Mesenchymal stem cell (in vitro differentiated cells and primary cell): ENCODE results near the gene MDC1.

Experiments
- DNase-seq: peaks from one replicate; pipeline ENCODE4 v3.0.0-alpha.2; 2013
- H2AFZ ChIP-seq: one replicate; pipeline ENCODE4 v1.6.1; 2013; ENCODE audit warnings: low read depth, mild to moderate bottlenecking, control low read depth, inconsistent platforms, low read length, moderate library complexity
- H2AK5ac ChIP-seq: 2 replicates; pipeline ENCODE4 v1.6.1; 2013; ENCODE audit warnings: low read length, moderate library complexity, mild to moderate bottlenecking, inconsistent platforms; ENCODE audit not compliant: severe bottlenecking
- H2BK120ac ChIP-seq: one replicate; pipeline ENCODE4 v1.6.1; 2013; ENCODE audit warnings: low read depth, mild to moderate bottlenecking, inconsistent platforms, low read length, moderate library complexity
- H2BK12ac ChIP-seq, 2 experiments: one replicate each; pipeline ENCODE4 v1.6.1; 2013; ENCODE audit warnings: inconsistent platforms in 2 of 2, low read length in 2 of 2, mild to moderate bottlenecking in 2 of 2, moderate library complexity in 2 of 2, control low read depth in 1 of 2
- H2BK15ac ChIP-seq: one replicate; pipeline ENCODE4 v1.6.1; 2013; ENCODE audit warnings: mild to moderate bottlenecking, low read depth, inconsistent platforms; ENCODE audit not compliant: poor library complexity, severe bottlenecking
- H2BK5ac ChIP-seq: 2 replicates; pipeline ENCODE4 v1.6.1; 2013; ENCODE audit warnings: low read depth, mild to moderate bottlenecking, low read length, control low read depth, inconsistent platforms; ENCODE audit not compliant: poor library complexity, severe bottlenecking
- H3K14ac ChIP-seq, 2 experiments: one replicate each; pipeline ENCODE4 v1.6.1; 2013; ENCODE audit warnings: inconsistent platforms in 2 of 2, low read length in 2 of 2, control low read depth in 1 of 2, mild to moderate bottlenecking in 1 of 2, moderate library complexity in 1 of 2
- H3K18ac ChIP-seq, 2 experiments: one replicate each; pipeline ENCODE4 v1.6.1; 2013; ENCODE audit warnings: inconsistent platforms in 2 of 2, low read length in 2 of 2, control low read depth in 1 of 2, low read depth in 1 of 2, mild to moderate bottlenecking in 1 of 2
- H3K23ac ChIP-seq, 2 experiments: one replicate each; pipeline ENCODE4 v1.6.1; 2013; ENCODE audit warnings: inconsistent platforms in 2 of 2, low read length in 2 of 2, mild to moderate bottlenecking in 2 of 2, moderate library complexity in 2 of 2, control low read depth in 1 of 2
- H3K27ac ChIP-seq: 2 replicates; pipeline ENCODE4 v1.5.1; 2013; ENCODE audit warnings: mild to moderate bottlenecking, moderate library complexity, low read length, control low read depth, inconsistent platforms; ENCODE audit not compliant: poor library complexity, severe bottlenecking
- H3K27me3 ChIP-seq, 2 experiments: 2 replicates each; pipeline versions ENCODE4 v1.6.1 to v1.7.0; 2013; ENCODE audit warnings: low read length in 2 of 2, mild to moderate bottlenecking in 2 of 2, moderate library complexity in 2 of 2, control low read depth in 1 of 2, inconsistent platforms in 1 of 2; ENCODE audit not compliant: control insufficient read depth in 1 of 2, insufficient read depth in 1 of 2
- H3K36me3 ChIP-seq, 2 experiments: 2 replicates each; pipeline versions ENCODE4 v1.6.1 to v1.7.0; 2013; ENCODE audit warnings: low read length in 2 of 2, control low read depth in 1 of 2, inconsistent platforms in 1 of 2, low read depth in 1 of 2, mild to moderate bottlenecking in 1 of 2; ENCODE audit not compliant: insufficient read depth in 2 of 2, control insufficient read depth in 1 of 2
- H3K4ac ChIP-seq, 2 experiments: one replicate each; pipeline ENCODE4 v1.6.1; 2013; ENCODE audit warnings: inconsistent platforms in 2 of 2, low read length in 2 of 2, mild to moderate bottlenecking in 2 of 2, moderate library complexity in 2 of 2, control low read depth in 1 of 2, low read depth in 1 of 2
- H3K4me1 ChIP-seq: 2 replicates; pipeline ENCODE4 v1.6.1; 2013; ENCODE audit warnings: low read depth, low read length, control low read depth; ENCODE audit not compliant: control insufficient read depth, insufficient read depth
- H3K4me2 ChIP-seq: 2 replicates; pipeline ENCODE4 v1.6.1; 2013; ENCODE audit warnings: low read length, mild to moderate bottlenecking, inconsistent platforms; ENCODE audit not compliant: poor library complexity, severe bottlenecking
- H3K4me3 ChIP-seq, 2 experiments: 2 replicates each; pipeline versions ENCODE4 v1.5.1 to v1.7.0; 2013; ENCODE audit warnings: low read length in 2 of 2, mild to moderate bottlenecking in 2 of 2, control low read depth in 1 of 2, low read depth in 1 of 2; ENCODE audit not compliant: insufficient read depth in 1 of 2
- H3K79me1 ChIP-seq: replicated peaks from 2 replicates; pipeline ENCODE4 v1.6.1; 2013; ENCODE audit warnings: mild to moderate bottlenecking, control low read depth, low read length, inconsistent platforms; ENCODE audit not compliant: poor library complexity, severe bottlenecking
- H3K9ac ChIP-seq: 2 replicates; pipeline ENCODE4 v1.7.0; 2013; ENCODE audit warnings: mild to moderate bottlenecking, low read length, moderate library complexity
- H3K9me3 ChIP-seq: 2 replicates; pipeline ENCODE4 v1.7.0; 2013; ENCODE audit warnings: mild to moderate bottlenecking, low read length; ENCODE audit not compliant: control insufficient read depth
- H4K8ac ChIP-seq: one replicate; pipeline ENCODE4 v1.6.1; 2013; ENCODE audit warnings: inconsistent platforms, mild to moderate bottlenecking, low read length, moderate library complexity
- H4K91ac ChIP-seq: one replicate; pipeline ENCODE4 v1.6.1; 2013; ENCODE audit warnings: mild to moderate bottlenecking, low read length, inconsistent platforms
- WGBS: methylation state at CpG from one replicate; pipeline ENCODE4 v1.1.7; 2013; ENCODE audit warnings: mixed read lengths; 5-methylcytosine and 5-hydroxymethylcytosine counted together

Gene MDC1

GRCh38 chr6:30709101-30709868 lies 7.8 kb downstream of the MDC1 start:
- Histone ChIP-seq H2AK5ac (peak overlapping the region; percentile 76), H2BK12ac (no peak overlapping the region), H3K79me1 (peaks cover 25% of the 10 kb centered on the region), H3K36me3 (peaks cover 44 to 86% of the 10 kb centered on the region in 2 experiments), H3K27ac (peak overlapping the region; percentile 81), H3K9ac (no peak overlapping the region), H3K27me3 (no peaks in the 10 kb centered on the region), H3K14ac (no peak overlapping the region), H3K4me2 (no peak overlapping the region), H3K18ac (no peak overlapping the region), H4K8ac (no peak overlapping the region), H2BK120ac (no peak overlapping the region), H3K23ac (no peak overlapping the region), H3K4me1 (peaks cover 13% of the 10 kb centered on the region), H2BK5ac (no peak overlapping the region), H2AFZ (no peak overlapping the region), H4K91ac (no peak overlapping the region), H3K9me3 (no peaks in the 10 kb centered on the region), H3K4me3 (no peak overlapping the region), H2BK15ac (no peak overlapping the region), H3K4ac (no peak overlapping the region)
- DNase-seq = no peak
- WGBS = no CpG with 5 or more reads among the region's 2 CpGs

DNA sequence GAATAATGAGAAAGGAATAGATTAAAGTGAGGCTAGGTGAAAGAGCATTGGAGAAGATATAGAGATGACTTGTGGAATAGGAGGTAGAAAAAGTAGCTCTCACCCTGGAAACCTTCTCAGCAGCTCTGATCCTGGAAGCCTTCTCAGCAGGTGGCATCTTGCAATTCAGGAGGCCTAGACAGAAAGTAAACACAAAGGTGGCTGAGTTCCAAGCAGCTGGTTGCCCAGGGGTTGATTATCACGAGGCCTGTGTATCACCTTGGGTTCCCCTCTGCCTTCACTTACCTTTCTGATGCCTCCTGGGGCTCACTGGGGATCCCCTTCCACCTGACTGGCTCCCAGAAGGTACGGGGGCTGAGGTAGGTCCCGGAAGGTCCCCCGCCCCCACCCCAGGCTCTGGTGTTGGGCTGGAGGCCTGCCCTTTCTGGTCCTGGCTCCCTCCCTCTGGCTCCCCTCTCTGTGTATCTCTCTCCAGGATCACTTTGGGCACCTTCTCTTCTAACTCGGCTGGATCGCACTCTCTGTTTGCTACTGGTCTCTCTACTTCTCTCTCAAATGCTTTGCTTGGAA lies 9.7 kb downstream of the MDC1 start:
- Histone ChIP-seq H3K79me1 (peaks cover 12% of the 10 kb centered on the region), H3K27me3 (no peaks in the 10 kb centered on the region), H2BK5ac (peak overlapping the region; percentile 54), H3K9me3 (no peaks in the 10 kb centered on the region), H3K27ac (peak overlapping the region; percentile 52), H3K14ac (no peak overlapping the region), H3K4me2 (no peak overlapping the region), H3K4ac (no peak overlapping the region), H4K91ac (no peak overlapping the region), H2BK120ac (no peak overlapping the region), H2AK5ac (peak overlapping the region; percentile 84), H3K4me3 (no peak overlapping the region), H3K18ac (no peak overlapping the region), H3K23ac (no peak overlapping the region), H3K36me3 (peaks cover 49 to 85% of the 10 kb centered on the region in 2 experiments), H3K4me1 (peaks cover 13% of the 10 kb centered on the region), H2BK12ac (no peak overlapping the region), H4K8ac (no peak overlapping the region), H2AFZ (no peak overlapping the region), H3K9ac (no peak overlapping the region), H2BK15ac (no peak overlapping the region)
- 86% methylated on average over 6 of the region's 6 CpGs for WGBS
- DNase-seq = no peak

GRCh38 chr6:30705620-30706019 lies 11.5 kb downstream of the MDC1 start:
- no peak overlapping the region for H3K4ac ChIP-seq
- peak overlapping the region; percentile 1 for H2AK5ac ChIP-seq
- no peak overlapping the region for H2BK120ac ChIP-seq
- no peaks in the 10 kb centered on the region for H3K27me3 ChIP-seq
- peaks cover 2% of the 10 kb centered on the region for H3K79me1 ChIP-seq
- no peak overlapping the region for H3K14ac ChIP-seq
- H2BK12ac ChIP-seq = no peak overlapping the region
- DNase-seq = no peak
- H4K8ac ChIP-seq = no peak overlapping the region
- peaks cover 33 to 69% of the 10 kb centered on the region in 2 experiments for H3K36me3 ChIP-seq
- H3K4me3 ChIP-seq = no peak overlapping the region
- H3K27ac ChIP-seq = no peak overlapping the region
- no peak overlapping the region for H3K9ac ChIP-seq
- no peak overlapping the region for H2BK5ac ChIP-seq
- H3K4me1 ChIP-seq = peaks cover 13% of the 10 kb centered on the region
- H3K4me2 ChIP-seq = no peak overlapping the region
- H3K18ac ChIP-seq = no peak overlapping the region
- H4K91ac ChIP-seq = no peak overlapping the region
- H2BK15ac ChIP-seq = no peak overlapping the region
- H3K9me3 ChIP-seq = no peaks in the 10 kb centered on the region
- 97% methylated on average over 4 of the region's 4 CpGs for WGBS
- H2AFZ ChIP-seq = no peak overlapping the region
- no peak overlapping the region for H3K23ac ChIP-seq

- no peak overlapping the region for H3K4me2 ChIP-seq
- no peak overlapping the region for H2BK15ac ChIP-seq
- no peak overlapping the region for H2BK5ac ChIP-seq
- H4K91ac ChIP-seq = no peak overlapping the region
- H4K8ac ChIP-seq = no peak overlapping the region
- no peak overlapping the region for H3K18ac ChIP-seq
- no peak overlapping the region for H3K23ac ChIP-seq
- H3K4me1 ChIP-seq = peaks cover 8% of the 10 kb centered on the region
- peaks cover 36 to 64% of the 10 kb centered on the region in 2 experiments for H3K36me3 ChIP-seq
- no peak overlapping the region for H2BK120ac ChIP-seq
- no peak overlapping the region for H2AK5ac ChIP-seq
- H3K79me1 ChIP-seq = peaks cover 1% of the 10 kb centered on the region
- no peaks in the 10 kb centered on the region for H3K27me3 ChIP-seq
- H3K9me3 ChIP-seq = no peaks in the 10 kb centered on the region
- H3K9ac ChIP-seq = no peak overlapping the region
- WGBS = 95% methylated on average over 4 of the region's 4 CpGs
- H3K27ac ChIP-seq = no peak overlapping the region
- no peak overlapping the region for H3K4ac ChIP-seq
- H2BK12ac ChIP-seq = no peak overlapping the region
- no peak overlapping the region for H3K14ac ChIP-seq
- DNase-seq = no peak
- no peak overlapping the region for H3K4me3 ChIP-seq
- H2AFZ ChIP-seq = no peak overlapping the region
Observed at GRCh38 chr6:30703821-30704220, 13.3 kb downstream of the MDC1 start.
